SK-N-SH treated with all-trans-retinoic acid at 6 μM for 48 hours (cell line): ENCODE data around the gene PARL.

Source experiments
- ESRRG ChIP-seq: fragments of 250-450 bp; sonication (Bioruptor Pico); IDR thresholded peaks from 2 replicates; pipeline ENCODE4 v1.6.1; 2021; ENCODE audit warnings: mild to moderate bottlenecking
- PPARA ChIP-seq: fragments of 250-450 bp; sonication (Bioruptor Pico); IDR thresholded peaks from 2 replicates; pipeline ENCODE4 v1.5.0; 2020; ENCODE audit warnings: mild to moderate bottlenecking, borderline replicate concordance
- ZC3H10 ChIP-seq: fragments of 250-450 bp; sonication (Bioruptor Pico); IDR thresholded peaks from 2 replicates; pipeline ENCODE4 v1.5.1; 2021; ENCODE audit warnings: mild to moderate bottlenecking, moderate library complexity
- TF ChIP-seq, protein P1 (sequence below): fragments of 250-450 bp; sonication (Bioruptor Pico); IDR thresholded peaks from 2 replicates; pipeline ENCODE4 v1.8.0; 2021; ENCODE audit warnings: low read depth, mild to moderate bottlenecking, moderate library complexity, borderline replicate concordance

DNA sequence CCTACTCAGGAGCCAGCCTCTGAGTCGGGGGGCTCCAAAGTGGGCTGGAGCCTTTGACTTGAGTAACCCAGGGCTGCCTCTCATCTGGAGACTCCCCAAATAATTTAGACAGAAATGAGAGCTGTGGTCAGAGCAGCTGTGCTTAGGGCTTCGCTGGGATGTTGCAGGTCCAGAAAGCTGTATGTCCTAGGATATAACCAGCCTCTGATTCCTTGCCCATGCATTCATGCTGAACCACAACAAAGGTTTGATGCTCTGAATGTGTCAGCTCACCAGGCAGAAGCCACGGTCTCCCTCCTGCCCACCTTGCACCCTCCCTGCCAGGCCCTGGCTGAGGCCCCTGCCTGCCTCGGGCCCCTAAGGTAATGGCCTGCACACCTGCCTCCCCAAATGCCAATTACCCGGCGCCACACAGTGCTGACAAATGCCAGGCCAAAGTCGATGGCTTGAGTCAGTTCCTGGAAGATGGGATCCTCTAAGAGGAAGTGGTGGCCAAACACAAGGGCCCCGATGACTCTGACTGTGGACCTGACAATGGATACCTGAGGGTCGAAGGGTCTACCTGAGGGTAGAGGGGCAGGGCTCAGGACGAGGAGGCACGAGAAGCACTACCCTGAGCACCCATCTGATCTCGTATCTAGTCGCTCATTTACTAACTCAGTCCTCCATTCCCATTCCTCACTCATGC, 21.7 kb upstream of the PARL start:
- no peak for TF ChIP-seq ZC3H10
- no peak for TF ChIP-seq ESRRG (CRISPR knock-in tag)
- TF ChIP-seq, protein P1, sequence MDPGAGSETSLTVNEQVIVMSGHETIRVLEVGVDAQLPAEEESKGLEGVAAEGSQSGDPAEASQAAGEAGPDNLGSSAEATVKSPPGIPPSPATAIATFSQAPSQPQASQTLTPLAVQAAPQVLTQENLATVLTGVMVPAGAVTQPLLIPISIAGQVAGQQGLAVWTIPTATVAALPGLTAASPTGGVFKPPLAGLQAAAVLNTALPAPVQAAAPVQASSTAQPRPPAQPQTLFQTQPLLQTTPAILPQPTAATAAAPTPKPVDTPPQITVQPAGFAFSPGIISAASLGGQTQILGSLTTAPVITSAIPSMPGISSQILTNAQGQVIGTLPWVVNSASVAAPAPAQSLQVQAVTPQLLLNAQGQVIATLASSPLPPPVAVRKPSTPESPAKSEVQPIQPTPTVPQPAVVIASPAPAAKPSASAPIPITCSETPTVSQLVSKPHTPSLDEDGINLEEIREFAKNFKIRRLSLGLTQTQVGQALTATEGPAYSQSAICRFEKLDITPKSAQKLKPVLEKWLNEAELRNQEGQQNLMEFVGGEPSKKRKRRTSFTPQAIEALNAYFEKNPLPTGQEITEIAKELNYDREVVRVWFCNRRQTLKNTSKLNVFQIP (CRISPR knock-in tag) = no peak
- no peak for TF ChIP-seq PPARA
